HepG2 (cell line): Measurements from ENCODE around the gene EPB41L3. TPM values are rescaled to one million over a fixed set of nuclear protein-coding genes. Genes with fewer than 3 reads are reported as not detected.

Experiments used
- ATAC-seq: fragments of 200-7000 bp; cut with Tn5 transposase; 3 replicates; pipeline ENCODE4 v1.9.1; 2020; ENCODE audit warnings: mild to moderate bottlenecking, moderate library complexity
- BruUV-seq: library from RNA; stranded (reverse); fragments of 400-500 nt; replicated peaks from 2 replicates; lab custom pipeline; 2021; lab: Mats Ljungman, UMichigan
- CTCF ChIA-PET: fragments of 300-600 bp; formaldehyde crosslinking; extraction: SDS; loops from one replicate; lab custom pipeline; 2021; ENCODE audit warnings: low total read pairs, inconsistent platforms, low intra/inter-chr PET ratio; lab: Yijun Ruan, JAX
- POLR2A ChIA-PET: fragments of 350-600 bp; sonication (Branson Sonifier 250); formaldehyde crosslinking; loops from one replicate; lab custom pipeline; 2020; ENCODE audit warnings: antibody characterized with exemption, inconsistent platforms; lab: Yijun Ruan, JAX
- DNase-seq: peaks from one replicate; pipeline ENCODE4 v3.0.0-alpha.2; 2015; ENCODE audit warnings: low spot score
- FAIRE-seq: peaks from 3 replicates; lab custom pipeline; 2011; peaks lifted over from hg19 to GRCh38; lab: Jason Lieb, UNC
- H2AFZ ChIP-seq: one replicate; pipeline ENCODE4 v1.6.1; 2011; ENCODE audit warnings: low read length, inconsistent platforms
- H3K27ac ChIP-seq: fragments of 300-600 bp; 3 replicates; pipeline ENCODE4 v1.8.0; 2011; ENCODE audit warnings: mixed run types, mild to moderate bottlenecking, mixed read lengths, low read length, inconsistent platforms; ENCODE audit not compliant: insufficient read depth; ENCODE audit errors: extremely low read length
- H3K27me3 ChIP-seq, 2 experiments: fragments of 200-600 bp in 1 of 2; 2 replicates in 1 of 2; 3 replicates in 1 of 2; pipeline versions ENCODE4 v1.6.0 to v1.8.0; 2011; ENCODE audit warnings: low read length in 2 of 2, mild to moderate bottlenecking in 2 of 2, moderate library complexity in 2 of 2, inconsistent platforms in 1 of 2; ENCODE audit not compliant: insufficient read depth in 2 of 2, control insufficient read depth in 1 of 2
- H3K36me3 ChIP-seq, 2 experiments: fragments of 200-600 bp in 1 of 2; replicated peaks in 1 of 2; 2 replicates in 1 of 2; 3 replicates in 1 of 2; pipeline versions ENCODE4 v1.5.1 to v1.8.0; 2011; ENCODE audit warnings: low read length in 2 of 2, inconsistent platforms in 1 of 2; ENCODE audit not compliant: insufficient read depth in 2 of 2, control insufficient read depth in 1 of 2
- H3K4me1 ChIP-seq: 2 replicates; pipeline ENCODE4 v1.5.1; 2012; ENCODE audit warnings: low read length, inconsistent platforms; ENCODE audit not compliant: insufficient read depth
- H3K4me2 ChIP-seq: 2 replicates; pipeline ENCODE4 v1.6.0; 2011; ENCODE audit warnings: low read depth, low read length, inconsistent platforms
- H3K4me3 ChIP-seq, 3 experiments: fragments of 200-600 bp in 1 of 3; sonication (generic), shearing (Covaris generic) in 1 of 3; replicated peaks in 1 of 3; 2 replicates each; pipeline ENCODE4 v1.5.1; 2011 to 2016; ENCODE audit warnings: low read length in 3 of 3, inconsistent platforms in 2 of 3, low read depth in 2 of 3, mild to moderate bottlenecking in 2 of 3, control low read depth in 1 of 3, mixed read lengths in 1 of 3; ENCODE audit not compliant: insufficient read depth in 1 of 3
- H3K79me2 ChIP-seq: one replicate; pipeline ENCODE4 v1.6.1; 2011; ENCODE audit warnings: low read length, inconsistent platforms; ENCODE audit not compliant: insufficient read depth
- H3K9ac ChIP-seq: 2 replicates; pipeline ENCODE4 v1.6.0; 2011; ENCODE audit warnings: mild to moderate bottlenecking, low read depth, low read length, inconsistent platforms; ENCODE audit not compliant: insufficient read depth
- H3K9me3 ChIP-seq: 2 replicates; pipeline ENCODE4 v1.5.1; 2012; ENCODE audit warnings: mild to moderate bottlenecking, low read length
- H4K20me1 ChIP-seq: 2 replicates; pipeline ENCODE4 v1.6.0; 2011; ENCODE audit warnings: inconsistent platforms, mild to moderate bottlenecking, low read length, moderate library complexity; ENCODE audit not compliant: insufficient read depth
- CEBPZ ChIP-seq: IDR thresholded peaks from 2 replicates; pipeline ENCODE4 v1.6.1; 2012; ENCODE audit warnings: low read length, improper control_type of control experiment
- HMG20A ChIP-seq: IDR thresholded peaks from 2 replicates; pipeline ENCODE4 v1.6.1; 2016; ENCODE audit warnings: borderline replicate concordance
- PRPF4 ChIP-seq: fragments of 200-400 bp; formaldehyde crosslinking; IDR thresholded peaks from 2 replicates; pipeline ENCODE4 v1.6.1; 2016; ENCODE audit warnings: low read length, low read depth; ENCODE audit not compliant: poor library complexity, severe bottlenecking
- U2AF2 ChIP-seq: fragments of 200-400 bp; formaldehyde crosslinking; IDR thresholded peaks from 2 replicates; pipeline ENCODE4 v1.6.1; 2017; ENCODE audit warnings: low read depth, mild to moderate bottlenecking, low read length
- ZNF101 ChIP-seq: sonication (generic); formaldehyde crosslinking; IDR thresholded peaks from 2 replicates; pipeline ENCODE4 v1.4.0; 2020; ENCODE audit warnings: mild to moderate bottlenecking, low read depth, missing genetic modification reagents, borderline replicate concordance
- ZNF205 ChIP-seq: IDR thresholded peaks from 2 replicates; pipeline ENCODE4 v1.6.1; 2018; ENCODE audit warnings: missing biosample characterization, missing genetic modification reagents
- ZNF274 ChIP-seq: sonication (generic); formaldehyde crosslinking; IDR thresholded peaks from 2 replicates; pipeline ENCODE4 v1.5.1; 2020; ENCODE audit warnings: mild to moderate bottlenecking, missing genetic modification reagents
- ZNF382 ChIP-seq: sonication (generic); formaldehyde crosslinking; IDR thresholded peaks from 2 replicates; pipeline ENCODE4 v1.5.0; 2020; ENCODE audit warnings: missing genetic modification reagents, mild to moderate bottlenecking, borderline replicate concordance
- WGBS: methylation state at CpG from one replicate; pipeline ENCODE4 v1.1.6; 2017; ENCODE audit warnings: low lambda C conversion rate; 5-methylcytosine and 5-hydroxymethylcytosine counted together
- in situ Hi-C: cut with HindIII; loops from 2 replicates; pipeline ENCODE4 v1.10.0; 2017; ENCODE audit warnings: low pct_unique_long_range_greater_than_20kb; ENCODE audit not compliant: extremely low pct_ligation_motif_present
- intact Hi-C: fragments of 100-400 bp; cut with micrococcal nuclease; formaldehyde crosslinking; loops from one replicate; pipeline ENCODE4 v1.10.0; 2022; ENCODE audit not compliant: unreplicated experiment
- polyA plus RNA-seq, 8 experiments: library from polyadenylated mRNA; depleted of rRNA in 3 of 8; stranded (reverse) in 7 of 8; unstranded in 1 of 8; fragments of >200 nt; fragmentation: Illumina TruSeq in 4 of 8; extraction: Trizol in 4 of 8; gene quantifications; 2 replicates each; pipeline versions ENCODE4 v1.2.1 to v1.2.3, GENCODE V29; 2011 to 2016; ENCODE audit warnings: low read depth in 4 of 8, missing spikeins in 1 of 8, mixed read lengths in 1 of 8; ENCODE audit not compliant: insufficient read depth in 1 of 8
- total RNA-seq, 5 experiments: library from RNA; depleted of rRNA; stranded (reverse); fragments of >200 nt; fragmentation: Illumina TruSeq; extraction: Trizol; gene quantifications; 2 replicates each; pipeline ENCODE4 v1.2.3, GENCODE V29; 2016; ENCODE audit warnings: low read depth in 1 of 5

Gene EPB41L3
- total and polyA plus RNA-seq, 2 of the 13 experiments (the other 11 are each of a cell fraction or from before 2014, with no cell fraction given): not detected

- ChIA-PET CTCF (no interaction called here), POLR2A (no interaction called here)
- 50% methylated on average over 2 of the region's 2 CpGs for WGBS
- Histone ChIP-seq H2AFZ (no peak overlapping the region), H3K9me3 (no peaks in the 10 kb centered on the region), H3K4me2 (no peak overlapping the region), H4K20me1 (no peaks in the 10 kb centered on the region), H3K9ac (no peak overlapping the region), H3K4me3 (no peak overlapping the region), H3K27ac (no peak overlapping the region), H3K27me3 (peaks cover 0 to 33% of the 10 kb centered on the region in 2 experiments; a peak in 2 of 5 replicates), H3K36me3 (no peaks in the 10 kb centered on the region), H3K4me1 (no peaks in the 10 kb centered on the region), H3K79me2 (no peaks in the 10 kb centered on the region)
- no peak for ATAC-seq
- in situ Hi-C loops: no loop called here
- no peak for DNase-seq
- BruUV-seq: no TSS peak
- TF ChIP-seq HMG20A (CRISPR knock-in tag): no peak
- no peak for TF ChIP-seq ZNF205 (CRISPR knock-in tag)
- no peak for TF ChIP-seq CEBPZ
- no peak for TF ChIP-seq U2AF2
- TF ChIP-seq ZNF382: no peak
- TF ChIP-seq ZNF274: no peak
- no peak for TF ChIP-seq ZNF101 (CRISPR knock-in tag)
- no peak for TF ChIP-seq PRPF4
- intact Hi-C loops: no loop called here
- no peak for FAIRE-seq
Observed at GRCh38 chr18:5419030-5419429, 124.8 kb downstream of the EPB41L3 start.
